Measurements from ENCODE around the gene PUM1.

DNA sequence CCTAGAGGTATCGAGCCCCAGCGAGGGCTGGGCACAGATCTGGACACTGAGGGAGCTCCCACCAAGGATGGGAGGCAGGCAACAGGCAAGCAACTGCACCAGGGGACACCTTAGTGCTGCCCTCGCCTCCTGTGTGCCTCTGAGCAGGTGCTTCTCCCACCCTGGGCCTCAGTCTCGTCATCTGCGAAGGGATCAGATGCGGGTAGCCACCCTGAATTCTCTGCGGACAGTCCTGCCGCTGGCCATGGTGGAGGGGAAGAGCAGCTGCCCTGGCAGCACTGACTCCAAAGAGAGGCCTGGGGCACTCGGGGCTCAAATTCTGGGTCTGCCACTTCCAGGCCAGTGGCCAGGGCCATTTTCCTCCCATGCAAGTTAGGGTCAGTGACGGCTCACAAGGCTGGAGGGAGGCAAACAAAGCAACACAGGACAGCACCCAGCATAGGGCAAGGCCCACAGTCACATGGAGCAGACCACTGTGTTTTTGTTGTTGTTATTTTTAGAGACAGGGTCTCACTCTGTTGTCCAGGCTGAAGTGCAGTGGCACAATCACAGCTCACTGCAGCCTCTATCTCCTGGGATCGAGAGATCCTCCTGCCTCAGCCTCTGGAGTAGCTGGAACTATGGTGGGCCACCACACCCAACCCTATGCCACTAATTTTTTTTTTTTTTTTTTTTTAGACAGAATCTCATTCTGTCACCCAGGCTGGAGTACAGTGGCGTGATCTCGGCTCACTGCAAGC is 149.9 kb downstream of the PUM1 start:
- TF ChIP-seq, protein P1, sequence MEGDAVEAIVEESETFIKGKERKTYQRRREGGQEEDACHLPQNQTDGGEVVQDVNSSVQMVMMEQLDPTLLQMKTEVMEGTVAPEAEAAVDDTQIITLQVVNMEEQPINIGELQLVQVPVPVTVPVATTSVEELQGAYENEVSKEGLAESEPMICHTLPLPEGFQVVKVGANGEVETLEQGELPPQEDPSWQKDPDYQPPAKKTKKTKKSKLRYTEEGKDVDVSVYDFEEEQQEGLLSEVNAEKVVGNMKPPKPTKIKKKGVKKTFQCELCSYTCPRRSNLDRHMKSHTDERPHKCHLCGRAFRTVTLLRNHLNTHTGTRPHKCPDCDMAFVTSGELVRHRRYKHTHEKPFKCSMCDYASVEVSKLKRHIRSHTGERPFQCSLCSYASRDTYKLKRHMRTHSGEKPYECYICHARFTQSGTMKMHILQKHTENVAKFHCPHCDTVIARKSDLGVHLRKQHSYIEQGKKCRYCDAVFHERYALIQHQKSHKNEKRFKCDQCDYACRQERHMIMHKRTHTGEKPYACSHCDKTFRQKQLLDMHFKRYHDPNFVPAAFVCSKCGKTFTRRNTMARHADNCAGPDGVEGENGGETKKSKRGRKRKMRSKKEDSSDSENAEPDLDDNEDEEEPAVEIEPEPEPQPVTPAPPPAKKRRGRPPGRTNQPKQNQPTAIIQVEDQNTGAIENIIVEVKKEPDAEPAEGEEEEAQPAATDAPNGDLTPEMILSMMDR (IDR thresholded peaks at IDR 0.05) = no peak
- TF ChIP-seq POLR2A (IDR thresholded peaks at IDR 0.05) (no peak), POLR2AphosphoS5 (IDR thresholded peaks at IDR 0.05; ENCODE audit: insufficient read depth in 1 of 2, low read depth in 1 of 2) (no peak)

Measured in vagina (tissue), 2 donors.